Measurements from ENCODE around the gene PCDHGB1. TPM values are rescaled to one million over a fixed set of nuclear protein-coding genes. Genes with fewer than 3 reads are reported as not detected.
A peak's percentile ranks its signal among the peaks of the same experiment; 100 is the strongest.
"Not testable (repeated sequence)": the region's sequence is repeated elsewhere in the genome, so short reads cannot be mapped to it uniquely, and the experiment has no call there.

The PCDHGB1 gene
- total RNA-seq, 6 donors from 2014 or later, result 0.76 to 6.3 (median 1.3) TPM

- Histone ChIP-seq H3K9me3 (peaks cover 21 to 73% (median 39%) of the 10 kb centered on the region in 4 donors), H3K27me3 (no peaks in the 10 kb centered on the region), H3K4me3 (no peak overlapping the region), H3K36me3 (no peaks in the 10 kb centered on the region), H3K4me1 (peaks cover 0 to 3% (median 0%) of the 10 kb centered on the region in 4 donors), H3K27ac (no peak overlapping the region)
- ATAC-seq (ENCODE audit: low FRiP score in 2 of 2) (no peak), DNase-seq (no peak)
- TF ChIP-seq CTCF (IDR thresholded peaks at IDR 0.05) (no peak), POLR2AphosphoS5 (IDR thresholded peaks at IDR 0.05) (no peak), EP300 (IDR thresholded peaks at IDR 0.05) (no peak), POLR2A (IDR thresholded peaks at IDR 0.05) (no peak)
- 34 to 45% methylated on average over 13 to 20 of the region's 20 CpGs for WGBS, 2 donors
Measured at GRCh38 chr5:141345327-141345726, 4.6 kb upstream of the PCDHGB1 start.

- not testable (repeated sequence) for H3K27ac ChIP-seq; H3K4me1 ChIP-seq; H3K36me3 ChIP-seq; H3K27me3 ChIP-seq; ATAC-seq (ENCODE audit: low FRiP score in 2 of 2); H3K4me3 ChIP-seq
- peaks cover 19 to 73% (median 41%) of the 10 kb centered on the region in 4 donors for H3K9me3 ChIP-seq
- peak in 1 of 2 donors; percentile 62 for DNase-seq
- WGBS, 2 donors, result 49 to 58% methylated on average over 8 of the region's 35 CpGs
Measured at GRCh38 chr5:141346017-141346416, 3.9 kb upstream of the PCDHGB1 start.

GRCh38 chr5:141351591-141351990, 1.7 kb downstream of the PCDHGB1 start:
- H3K27me3 ChIP-seq, result no peaks in the 10 kb centered on the region
- no peak overlapping the region for H3K27ac ChIP-seq
- ATAC-seq (ENCODE audit: low FRiP score in 2 of 2) (no peak), DNase-seq (peak in 1 of 2 donors; percentile 72)
- peaks cover 0 to 3% (median 0%) of the 10 kb centered on the region in 4 donors for H3K4me1 ChIP-seq
- H3K36me3 ChIP-seq, result no peaks in the 10 kb centered on the region
- H3K9me3 ChIP-seq, result peaks cover 29 to 72% (median 51%) of the 10 kb centered on the region in 4 donors
- no peak overlapping the region for H3K4me3 ChIP-seq
- 48% methylated on average over 18 of the region's 36 CpGs; no CpG with 5 or more reads in 1 of the 2 donors for WGBS, 2 donors
- TF ChIP-seq POLR2AphosphoS5 (IDR thresholded peaks at IDR 0.05), result no peak
- no peak for TF ChIP-seq CTCF (IDR thresholded peaks at IDR 0.05)
- no peak for TF ChIP-seq POLR2A (IDR thresholded peaks at IDR 0.05)
- TF ChIP-seq EP300 (IDR thresholded peaks at IDR 0.05), result no peak

- Histone ChIP-seq H3K4me3 (peak within 1 kb of the TSS in 3 of 4 donors; percentile 19 to 28 (median 25)), H3K36me3 (no peaks in the 10 kb centered on the region), H3K27ac (no peak within 1 kb of the TSS), H3K4me1 (no peaks in the 10 kb centered on the region), H3K9me3 (peaks cover 25 to 85% (median 68%) of the 10 kb centered on the region in 4 donors), H3K27me3 (no peaks in the 10 kb centered on the region)
- ATAC-seq (ENCODE audit: low FRiP score in 2 of 2) (no peak), DNase-seq (peak in 1 of 2 donors; percentile 77)
- TF ChIP-seq POLR2AphosphoS5 (IDR thresholded peaks at IDR 0.05) (no peak), EP300 (IDR thresholded peaks at IDR 0.05) (no peak), POLR2A (IDR thresholded peaks at IDR 0.05) (no peak), CTCF (IDR thresholded peaks at IDR 0.05) (no peak)
- WGBS, 2 donors, result 16 to 19% methylated on average over 22 to 25 of the region's 29 CpGs
Measured at GRCh38 chr5:141354900-141355469, 5.1 kb downstream of the PCDHGB1 start, which contains the start of gene PCDHGA4. TSS of gene PCDHGA4 (plus strand) at chr5:141355021. CDS start at chr5:141355108, 87 bp downstream.

- H3K4me1 ChIP-seq, result no peaks in the 10 kb centered on the region
- H3K36me3 ChIP-seq, result no peaks in the 10 kb centered on the region
- H3K27ac ChIP-seq, result no peak overlapping the region
- 48 to 56% methylated on average over 21 to 24 of the region's 24 CpGs for WGBS, 2 donors
- peaks cover 28 to 85% (median 66%) of the 10 kb centered on the region in 4 donors for H3K9me3 ChIP-seq
- H3K27me3 ChIP-seq, result no peaks in the 10 kb centered on the region
- TF ChIP-seq POLR2A (IDR thresholded peaks at IDR 0.05), result no peak
- peak overlapping the region in 1 of 4 donors; percentile 28 for H3K4me3 ChIP-seq
- ATAC-seq (ENCODE audit: low FRiP score in 2 of 2), result no peak
- DNase-seq, result no peak
Measured at GRCh38 chr5:141355641-141356040, 5.7 kb downstream of the PCDHGB1 start.

GRCh38 chr5:141356133-141356532, 6.2 kb downstream of the PCDHGB1 start:
- 72 to 77% methylated on average over 5 of the region's 5 CpGs for WGBS, 2 donors

More at GRCh38 chr5:141356133-141356532, 6.2 kb downstream of the PCDHGB1 start:
- DNase-seq, result no peak
- Histone ChIP-seq H3K4me3 (no peak overlapping the region), H3K4me1 (no peaks in the 10 kb centered on the region), H3K36me3 (no peaks in the 10 kb centered on the region), H3K27me3 (no peaks in the 10 kb centered on the region), H3K27ac (no peak overlapping the region), H3K9me3 (peaks cover 33 to 85% (median 66%) of the 10 kb centered on the region in 4 donors)
- no peak for TF ChIP-seq POLR2A (IDR thresholded peaks at IDR 0.05)
- TF ChIP-seq EP300 (IDR thresholded peaks at IDR 0.05), result no peak
- TF ChIP-seq CTCF (IDR thresholded peaks at IDR 0.05), result no peak
- TF ChIP-seq POLR2AphosphoS5 (IDR thresholded peaks at IDR 0.05), result no peak
- ATAC-seq (ENCODE audit: low FRiP score in 2 of 2), result no peak
